ENCODE measurements around the gene SIK2.

Gene SIK2

GRCh38 chr11:111607751-111608150 is 5.5 kb downstream of the SIK2 start:
- in situ Hi-C loops (cut with HindIII; ENCODE audit: low sequenced_read_pairs), result no loop called here
- no peak for TF ChIP-seq CTCF (IDR thresholded peaks at IDR 0.05; ENCODE audit: low read depth, low read length)
- H3K4me3 ChIP-seq (ENCODE audit: low read depth, low read length), result no peak overlapping the region
- DNase-seq (ENCODE audit: low read depth, low spot score), result no peak

GRCh38 chr11:111612224-111612623 is 10.0 kb downstream of the SIK2 start:
- no peak for DNase-seq (ENCODE audit: low read depth, low spot score)
- in situ Hi-C loops (cut with HindIII; ENCODE audit: low sequenced_read_pairs), result no loop called here
- H3K4me3 ChIP-seq (ENCODE audit: low read depth, low read length), result no peak overlapping the region
- TF ChIP-seq CTCF (IDR thresholded peaks at IDR 0.05; ENCODE audit: low read depth, low read length), result no peak

- no peak overlapping the region for H3K4me3 ChIP-seq (ENCODE audit: low read depth, low read length)
- in situ Hi-C loops (cut with HindIII; ENCODE audit: low sequenced_read_pairs), result no loop called here
- DNase-seq (ENCODE audit: low read depth, low spot score), result no peak
- no peak for TF ChIP-seq CTCF (IDR thresholded peaks at IDR 0.05; ENCODE audit: low read depth, low read length)
Measured at GRCh38 chr11:111617286-111617685, 15.0 kb downstream of the SIK2 start.

GRCh38 chr11:111620518-111620917 is 18.3 kb downstream of the SIK2 start:
- DNase-seq (ENCODE audit: low read depth, low spot score), result no peak
- H3K4me3 ChIP-seq (ENCODE audit: low read depth, low read length), result no peak overlapping the region
- TF ChIP-seq CTCF (IDR thresholded peaks at IDR 0.05; ENCODE audit: low read depth, low read length), result no peak
- in situ Hi-C loops (cut with HindIII; ENCODE audit: low sequenced_read_pairs), result no loop called here

GRCh38 chr11:111623527-111624030 is 21.3 kb downstream of the SIK2 start:
- H3K4me3 ChIP-seq (ENCODE audit: low read depth, low read length), result no peak overlapping the region
- TF ChIP-seq CTCF (IDR thresholded peaks at IDR 0.05; ENCODE audit: low read depth, low read length), result no peak
- no peak for DNase-seq (ENCODE audit: low read depth, low spot score)
- in situ Hi-C loops (cut with HindIII; ENCODE audit: low sequenced_read_pairs), result no loop called here

- DNase-seq (ENCODE audit: low read depth, low spot score), result no peak
- in situ Hi-C loops (cut with HindIII; ENCODE audit: low sequenced_read_pairs), result no loop called here
- no peak overlapping the region for H3K4me3 ChIP-seq (ENCODE audit: low read depth, low read length)
- no peak for TF ChIP-seq CTCF (IDR thresholded peaks at IDR 0.05; ENCODE audit: low read depth, low read length)
Measured at GRCh38 chr11:111624608-111625007, 22.4 kb downstream of the SIK2 start.

GRCh38 chr11:111627591-111627990 is 25.3 kb downstream of the SIK2 start:
- in situ Hi-C loops (cut with HindIII; ENCODE audit: low sequenced_read_pairs), result no loop called here
- no peak for TF ChIP-seq CTCF (IDR thresholded peaks at IDR 0.05; ENCODE audit: low read depth, low read length)
- no peak overlapping the region for H3K4me3 ChIP-seq (ENCODE audit: low read depth, low read length)
- no peak for DNase-seq (ENCODE audit: low read depth, low spot score)
